ENCODE results near the gene TMCO1.

DNA sequence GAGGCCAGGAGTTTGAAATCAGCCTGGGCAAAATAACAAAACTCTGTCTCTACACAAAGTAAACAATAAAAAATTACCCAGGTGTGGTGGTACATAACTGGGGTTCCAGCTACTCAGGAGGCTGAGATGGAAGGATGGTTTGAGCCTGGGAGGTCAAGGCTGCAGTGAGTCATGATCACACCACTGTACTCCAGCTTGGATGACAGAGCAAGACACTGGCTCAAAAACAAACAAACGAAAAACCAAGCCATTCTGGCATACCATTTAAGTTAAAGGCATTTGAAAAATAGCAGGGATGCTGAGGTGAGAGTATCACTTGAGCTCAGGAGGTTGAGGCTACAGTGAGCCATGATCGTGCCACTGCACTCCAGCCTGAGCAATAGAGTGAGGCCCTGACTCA, 65.0 kb downstream of the TMCO1 start:
- TF ChIP-seq, protein P1, sequence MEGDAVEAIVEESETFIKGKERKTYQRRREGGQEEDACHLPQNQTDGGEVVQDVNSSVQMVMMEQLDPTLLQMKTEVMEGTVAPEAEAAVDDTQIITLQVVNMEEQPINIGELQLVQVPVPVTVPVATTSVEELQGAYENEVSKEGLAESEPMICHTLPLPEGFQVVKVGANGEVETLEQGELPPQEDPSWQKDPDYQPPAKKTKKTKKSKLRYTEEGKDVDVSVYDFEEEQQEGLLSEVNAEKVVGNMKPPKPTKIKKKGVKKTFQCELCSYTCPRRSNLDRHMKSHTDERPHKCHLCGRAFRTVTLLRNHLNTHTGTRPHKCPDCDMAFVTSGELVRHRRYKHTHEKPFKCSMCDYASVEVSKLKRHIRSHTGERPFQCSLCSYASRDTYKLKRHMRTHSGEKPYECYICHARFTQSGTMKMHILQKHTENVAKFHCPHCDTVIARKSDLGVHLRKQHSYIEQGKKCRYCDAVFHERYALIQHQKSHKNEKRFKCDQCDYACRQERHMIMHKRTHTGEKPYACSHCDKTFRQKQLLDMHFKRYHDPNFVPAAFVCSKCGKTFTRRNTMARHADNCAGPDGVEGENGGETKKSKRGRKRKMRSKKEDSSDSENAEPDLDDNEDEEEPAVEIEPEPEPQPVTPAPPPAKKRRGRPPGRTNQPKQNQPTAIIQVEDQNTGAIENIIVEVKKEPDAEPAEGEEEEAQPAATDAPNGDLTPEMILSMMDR (IDR thresholded peaks at IDR 0.05), result no peak
- no peak for TF ChIP-seq POLR2A (IDR thresholded peaks at IDR 0.05)

All from heart left ventricle (tissue), 13 donors.